ENCODE measurements around the gene SLC30A1. TPM values are rescaled to one million over a fixed set of nuclear protein-coding genes. Genes with fewer than 3 reads are reported as not detected.

Gene SLC30A1
- total and polyA plus RNA-seq, 2 of the 13 experiments (the other 11 are each of a cell fraction or from before 2014, with no cell fraction given), result 5.9 to 24.4 TPM

- TF ChIP-seq ZNF646 (CRISPR knock-in tag; IDR thresholded peaks at IDR 0.05), result no peak; the same call in 1 of the 2 replicates
- TF ChIP-seq ZNF256 (CRISPR knock-in tag; conservative IDR thresholded peaks at IDR 0.05), result 0 out of 2 replicates have a peak, but pooled peaks have one; percentile 84
- TF ChIP-seq KLF13 (CRISPR knock-in tag; IDR thresholded peaks at IDR 0.05), result no peak
- no peak for TF ChIP-seq GZF1 (CRISPR knock-in tag; IDR thresholded peaks at IDR 0.05)
- TF ChIP-seq ZNF773 (CRISPR knock-in tag; IDR thresholded peaks at IDR 0.05; ENCODE audit: borderline replicate concordance), result no peak
- no peak for TF ChIP-seq ZNF563 (CRISPR knock-in tag; IDR thresholded peaks at IDR 0.05)
- no peak for TF ChIP-seq SNAI1 (CRISPR knock-in tag; IDR thresholded peaks at IDR 0.05; ENCODE audit: borderline replicate concordance)
- no peak for TF ChIP-seq ZNF552 (CRISPR knock-in tag; IDR thresholded peaks at IDR 0.05; ENCODE audit: borderline replicate concordance)
- TF ChIP-seq ZNF17 (CRISPR knock-in tag; IDR thresholded peaks at IDR 0.05), result no peak
- no peak for TF ChIP-seq NAIF1 (CRISPR knock-in tag; IDR thresholded peaks at IDR 0.05; ENCODE audit: borderline replicate concordance)
- TF ChIP-seq LBX2 (CRISPR knock-in tag; IDR thresholded peaks at IDR 0.05; ENCODE audit: borderline replicate concordance), result no peak; the same call in 1 of the 2 replicates
- no peak for TF ChIP-seq BRCA1 (CRISPR knock-in tag; IDR thresholded peaks at IDR 0.05)
- TF ChIP-seq ZNF75D (CRISPR knock-in tag; IDR thresholded peaks at IDR 0.05; ENCODE audit: borderline replicate concordance), result no peak
- TF ChIP-seq ZNF264 (CRISPR knock-in tag; IDR thresholded peaks at IDR 0.05), result 0 out of 2 replicates have a peak, but pooled peaks have one; percentile 57
- TF ChIP-seq ZSCAN22 (CRISPR knock-in tag; IDR thresholded peaks at IDR 0.05), result no peak
- no peak for TF ChIP-seq PITX1 (CRISPR knock-in tag; IDR thresholded peaks at IDR 0.05)
- no peak for TF ChIP-seq ZNF224 (CRISPR knock-in tag; IDR thresholded peaks at IDR 0.05)
- no peak for TF ChIP-seq ZNF430 (CRISPR knock-in tag; IDR thresholded peaks at IDR 0.05)
- peak; percentile 51; the same call in 1 of the 2 replicates for TF ChIP-seq ZNF441 (CRISPR knock-in tag; IDR thresholded peaks at IDR 0.05; ENCODE audit: borderline replicate concordance)
- no peak for TF ChIP-seq ZNF24 (IDR thresholded peaks at IDR 0.05)
- TF ChIP-seq ZNF451 (CRISPR knock-in tag; IDR thresholded peaks at IDR 0.05), result no peak
- no peak for TF ChIP-seq ZFP41 (CRISPR knock-in tag; IDR thresholded peaks at IDR 0.05; ENCODE audit: borderline replicate concordance)
- no peak for TF ChIP-seq ZBTB20 (CRISPR knock-in tag; IDR thresholded peaks at IDR 0.05; ENCODE audit: borderline replicate concordance, low read depth)
These were observed 710 bp upstream of the SLC30A1 start (continued) for GRCh38 chr1:211579440-211580302.

All from HepG2 (cell line).